SK-N-SH (cell line): ENCODE results near the gene TMEM184B. TPM values are rescaled to one million over a fixed set of nuclear protein-coding genes. Genes with fewer than 3 reads are reported as not detected.

Source experiments
- CTCF ChIA-PET: fragments of 300-600, 350-600 bp; formaldehyde crosslinking; extraction: SDS; loops from one replicate; lab custom pipeline; 2021; lab: Yijun Ruan, JAX
- POLR2A ChIA-PET: fragments of 350-600 bp; sonication (Branson Sonifier 250); formaldehyde crosslinking; extraction: SDS; loops from one replicate; lab custom pipeline; 2020; ENCODE audit warnings: antibody characterized with exemption, inconsistent platforms; lab: Yijun Ruan, JAX
- DNase-seq: peaks from one replicate; pipeline ENCODE4 v3.0.0; 2012
- H2AFZ ChIP-seq: fragments of 200-600 bp; sonication (generic); 2 replicates; pipeline ENCODE4 v1.8.1; 2016; ENCODE audit warnings: antibody characterized with exemption, mild to moderate bottlenecking, low read depth
- H3F3A ChIP-seq: fragments of 200-600 bp; sonication (generic); replicated peaks from 2 replicates; pipeline ENCODE3; 2016; ENCODE audit warnings: antibody characterized with exemption, mild to moderate bottlenecking; ENCODE audit not compliant: insufficient read depth
- H3K27ac ChIP-seq, 2 experiments: fragments of 200-500 bp in 1 of 2; fragments of 200-600 bp in 1 of 2; sonication (Bioruptor generic) in 1 of 2; sonication (generic), shearing (Covaris generic) in 1 of 2; 2 replicates each; pipeline versions ENCODE4 v1.5.1 to v1.6.1; 2014 to 2016; ENCODE audit warnings: low read depth in 2 of 2, inconsistent platforms in 1 of 2, low read length in 1 of 2, mild to moderate bottlenecking in 1 of 2, mixed read lengths in 1 of 2
- H3K27me3 ChIP-seq: fragments of 200-600 bp; sonication (generic), shearing (Covaris generic); 2 replicates; pipeline ENCODE4 v1.6.1; 2016; ENCODE audit warnings: mixed run types; ENCODE audit not compliant: insufficient read depth
- H3K36me3 ChIP-seq, 2 experiments: fragments of 200-500 bp in 1 of 2; fragments of 200-600 bp in 1 of 2; sonication (Bioruptor generic) in 1 of 2; sonication (generic) in 1 of 2; replicated peaks in 1 of 2; 2 replicates each; pipeline versions ENCODE3 to v1.5.1; 2014 to 2016; ENCODE audit warnings: low read length in 1 of 2, mild to moderate bottlenecking in 1 of 2; ENCODE audit not compliant: insufficient read depth in 2 of 2, control insufficient read depth in 1 of 2
- H3K4me1 ChIP-seq, 2 experiments: fragments of 200-500 bp in 1 of 2; fragments of 200-600 bp in 1 of 2; sonication (Bioruptor generic) in 1 of 2; sonication (generic), shearing (Covaris generic) in 1 of 2; 2 replicates each; pipeline versions ENCODE4 v1.5.1 to v1.6.1; 2014 to 2016; ENCODE audit warnings: low read depth in 1 of 2, low read length in 1 of 2, mixed run types in 1 of 2; ENCODE audit not compliant: insufficient read depth in 2 of 2, control insufficient read depth in 1 of 2
- H3K4me2 ChIP-seq: fragments of 200-600 bp; sonication (generic), shearing (Covaris generic); 2 replicates; pipeline ENCODE4 v1.6.1; 2017; ENCODE audit warnings: mixed run types
- H3K4me3 ChIP-seq, 2 experiments: fragments of 200-500 bp in 1 of 2; fragments of 200-600 bp in 1 of 2; sonication (Bioruptor generic) in 1 of 2; sonication (generic), shearing (Covaris generic) in 1 of 2; 2 replicates each; pipeline versions ENCODE4 v1.5.1 to v1.8.1; 2014 to 2016; ENCODE audit warnings: low read depth in 2 of 2, inconsistent platforms in 1 of 2, low read length in 1 of 2, mild to moderate bottlenecking in 1 of 2, mixed read lengths in 1 of 2, moderate library complexity in 1 of 2
- H3K79me2 ChIP-seq: fragments of 200-600 bp; sonication (generic); 2 replicates; pipeline ENCODE4 v1.8.1; 2017; ENCODE audit warnings: mild to moderate bottlenecking; ENCODE audit not compliant: insufficient read depth
- H3K9ac ChIP-seq: fragments of 200-600 bp; sonication (generic); 2 replicates; pipeline ENCODE4 v1.6.1; 2017; ENCODE audit warnings: mixed run types
- H3K9me2 ChIP-seq: fragments of 200-600 bp; sonication (generic); 2 replicates; pipeline ENCODE4 v1.6.1; 2017; ENCODE audit warnings: mixed run types
- H3K9me3 ChIP-seq: fragments of 200-600 bp; sonication (generic); 2 replicates; pipeline ENCODE4 v1.6.1; 2017; ENCODE audit warnings: mixed run types, mild to moderate bottlenecking, moderate library complexity
- H4K20me1 ChIP-seq: fragments of 200-600 bp; sonication (generic); 2 replicates; pipeline ENCODE4 v1.6.1; 2017; ENCODE audit warnings: mild to moderate bottlenecking, mixed run types; ENCODE audit not compliant: insufficient read depth
- CHD2 ChIP-seq: fragments of 150-350 bp; IDR thresholded peaks from 2 replicates; pipeline ENCODE4 v1.6.1; 2018; ENCODE audit warnings: low read length; ENCODE audit not compliant: partially characterized antibody
- ELF1 ChIP-seq: IDR thresholded peaks from 2 replicates; pipeline ENCODE4 v1.4.0; 2012
- FOXM1 ChIP-seq: IDR thresholded peaks from 2 replicates; pipeline ENCODE4 v1.4.0; 2012; ENCODE audit warnings: low read depth, mild to moderate bottlenecking
- GABPA ChIP-seq: IDR thresholded peaks from 2 replicates; pipeline ENCODE4 v1.4.0; 2012; ENCODE audit warnings: low read depth, mild to moderate bottlenecking
- GATA2 ChIP-seq: sonication (generic); formaldehyde crosslinking; IDR thresholded peaks from 2 replicates; pipeline ENCODE4 v1.5.0; 2020; ENCODE audit warnings: mild to moderate bottlenecking, missing genetic modification reagents
- IRF3 ChIP-seq: fragments of 150-350 bp; IDR thresholded peaks from 2 replicates; pipeline ENCODE4 v1.6.1; 2016; ENCODE audit warnings: mild to moderate bottlenecking, low read depth, low read length
- JUND ChIP-seq: IDR thresholded peaks from 2 replicates; pipeline ENCODE4 v1.4.0; 2012
- MAX ChIP-seq: IDR thresholded peaks from 2 replicates; pipeline ENCODE4 v1.4.0; 2012; ENCODE audit warnings: low read depth
- MEF2A ChIP-seq: IDR thresholded peaks from 2 replicates; pipeline ENCODE4 v1.4.0; 2012; ENCODE audit warnings: low read depth, borderline replicate concordance
- NFIC ChIP-seq: IDR thresholded peaks from 2 replicates; pipeline ENCODE4 v1.4.0; 2012; ENCODE audit warnings: borderline replicate concordance
- PBX3 ChIP-seq: IDR thresholded peaks from 2 replicates; pipeline ENCODE4; 2012
- POLR2AphosphoS5 ChIP-seq: IDR thresholded peaks from 2 replicates; pipeline ENCODE4 v1.6.1; 2012; ENCODE audit warnings: low read depth, low read length
- RAD21 ChIP-seq: IDR thresholded peaks from 2 replicates; pipeline ENCODE4 v1.6.1; 2012; ENCODE audit warnings: mild to moderate bottlenecking, low read length
- RCOR1 ChIP-seq: fragments of 150-350 bp; IDR thresholded peaks from 2 replicates; pipeline ENCODE4 v1.6.1; 2017; ENCODE audit warnings: antibody characterized with exemption, low read length
- REST ChIP-seq: IDR thresholded peaks from 2 replicates; pipeline ENCODE4 v1.6.1; 2012; ENCODE audit warnings: mild to moderate bottlenecking, low read depth, low read length, moderate library complexity
- SMC3 ChIP-seq: IDR thresholded peaks from 2 replicates; pipeline ENCODE4 v1.6.1; 2012; ENCODE audit warnings: low read depth, low read length, improper control_type of control experiment
- USF1 ChIP-seq: IDR thresholded peaks from 2 replicates; pipeline ENCODE4 v1.4.0; 2012; ENCODE audit warnings: low read depth, borderline replicate concordance
- YY1 ChIP-seq: IDR thresholded peaks from 2 replicates; pipeline ENCODE4 v1.4.0; 2012; ENCODE audit warnings: low read depth, mild to moderate bottlenecking
- ZBTB33 ChIP-seq: IDR thresholded peaks from 2 replicates; pipeline ENCODE4 v1.4.0; 2012; ENCODE audit warnings: low read depth, borderline replicate concordance
- WGBS: methylation state at CpG from one replicate; pipeline ENCODE4 v1.1.6; 2017; ENCODE audit warnings: low lambda C conversion rate; 5-methylcytosine and 5-hydroxymethylcytosine counted together
- polyA plus RNA-seq, 3 experiments: library from polyadenylated mRNA; depleted of rRNA; stranded (reverse); fragments of >200 nt; gene quantifications; 2 replicates each; pipeline ENCODE4 v1.2.3, GENCODE V29; 2012

The TMEM184B gene
- polyA plus RNA-seq, 1 of the 3 experiments (the other 2 are of a cell fraction) = 25.3 TPM

- TF ChIP-seq YY1 = no peak
- TF ChIP-seq RCOR1 = no peak
- no peak for TF ChIP-seq ZBTB33
- no peak for TF ChIP-seq RAD21
- no peak for TF ChIP-seq ELF1
- TF ChIP-seq SMC3 = no peak
- TF ChIP-seq JUND = no peak
- TF ChIP-seq IRF3 = no peak
- no peak for TF ChIP-seq MEF2A
Observed at GRCh38 chr22:38221908-38222796, 50.7 kb downstream of the TMEM184B start (continued).

GRCh38 chr22:38221407-38221806 lies 51.4 kb downstream of the TMEM184B start:
- no peaks in the 10 kb centered on the region for H3K27me3 ChIP-seq
- no peaks in the 10 kb centered on the region for H3K9me3 ChIP-seq
- H3K4me3 ChIP-seq = no peak overlapping the region
- H3K79me2 ChIP-seq = no peaks in the 10 kb centered on the region
- WGBS = 94% methylated on average over 10 of the region's 22 CpGs
- H3K4me1 ChIP-seq = peaks cover 0 to 14% of the 10 kb centered on the region in 2 experiments; a peak in 2 of 4 replicates
- DNase-seq = no peak
- no peak overlapping the region for H3K27ac ChIP-seq
- no peaks in the 10 kb centered on the region for H3K9me2 ChIP-seq
- H3F3A ChIP-seq = peaks cover 4% of the 10 kb centered on the region
- no peaks in the 10 kb centered on the region for H4K20me1 ChIP-seq
- H2AFZ ChIP-seq = no peak overlapping the region
- H3K36me3 ChIP-seq = peaks cover 0 to 10% of the 10 kb centered on the region in 2 experiments
- H3K9ac ChIP-seq = no peak overlapping the region
- ChIA-PET CTCF (no interaction called here), POLR2A (no interaction called here)
- H3K4me2 ChIP-seq = no peak overlapping the region
- TF ChIP-seq YY1 (no peak), ZBTB33 (no peak), CHD2 (no peak), REST (no peak), POLR2AphosphoS5 (no peak), FOXM1 (no peak), NFIC (no peak), RAD21 (no peak), PBX3 (no peak), MAX (no peak), USF1 (no peak), JUND (no peak), SMC3 (no peak), GABPA (no peak), GATA2 (CRISPR knock-in tag) (no peak), MEF2A (no peak)
